Neural progenitor cell (in vitro differentiated cells): ENCODE measurements around the gene FAM53A. TPM values are rescaled to one million over a fixed set of nuclear protein-coding genes. Genes with fewer than 3 reads are reported as not detected.

Source experiments
- DNase-seq: peaks from one replicate; pipeline ENCODE4 v3.0.0-alpha.2; 2016; ENCODE audit warnings: low spot score
- H2AFZ ChIP-seq: fragments of 200-600 bp; sonication (generic); replicated peaks from 2 replicates; pipeline ENCODE4 v1.6.1; 2016; ENCODE audit warnings: antibody characterized with exemption
- H3F3A ChIP-seq: fragments of 200-600 bp; sonication (generic); 2 replicates; pipeline ENCODE4 v1.6.1; 2016; ENCODE audit warnings: antibody characterized with exemption, low read depth
- H3K27ac ChIP-seq: fragments of 200-600 bp; sonication (generic); 2 replicates; pipeline ENCODE4 v1.5.1; 2016; ENCODE audit warnings: mild to moderate bottlenecking
- H3K27me3 ChIP-seq: fragments of 200-600 bp; sonication (generic); 2 replicates; pipeline ENCODE4 v1.6.1; 2016; ENCODE audit warnings: mild to moderate bottlenecking, moderate library complexity
- H3K36me3 ChIP-seq: fragments of 200-600 bp; sonication (generic); 2 replicates; pipeline ENCODE4 v1.5.1; 2016
- H3K4me1 ChIP-seq: fragments of 200-600 bp; sonication (generic); 2 replicates; pipeline ENCODE4 v1.6.1; 2016; ENCODE audit warnings: mixed run types
- H3K4me2 ChIP-seq: fragments of 200-600 bp; sonication (generic); 2 replicates; pipeline ENCODE4 v1.6.1; 2016
- H3K4me3 ChIP-seq: fragments of 200-600 bp; sonication (generic); 2 replicates; pipeline ENCODE4 v1.5.1; 2016
- H3K79me2 ChIP-seq: fragments of 200-600 bp; sonication (generic); 2 replicates; pipeline ENCODE4 v1.6.1; 2016; ENCODE audit warnings: low read depth
- H3K9ac ChIP-seq: fragments of 200-600 bp; sonication (generic); 2 replicates; pipeline ENCODE4 v1.6.1; 2016
- H3K9me3 ChIP-seq: fragments of 200-600 bp; sonication (generic); 2 replicates; pipeline ENCODE4 v1.5.1; 2016; ENCODE audit warnings: low read depth
- H4K20me1 ChIP-seq: fragments of 200-600 bp; sonication (generic); 2 replicates; pipeline ENCODE4 v1.6.1; 2016; ENCODE audit warnings: low read depth
- H3K27ac Mint-ChIP-seq: 3 replicates; pipeline ENCODE4 v1.8.0; 2021; ENCODE audit warnings: mixed read lengths
- H3K27me3 Mint-ChIP-seq: 2 replicates; pipeline ENCODE4 v1.8.0; 2022; ENCODE audit warnings: low read depth, mild to moderate bottlenecking, inconsistent platforms, moderate library complexity, mixed read lengths; ENCODE audit not compliant: insufficient read depth
- H3K36me3 Mint-ChIP-seq: 3 replicates; pipeline ENCODE4 v1.8.0; 2021; ENCODE audit warnings: mixed read lengths
- H3K4me1 Mint-ChIP-seq: 3 replicates; pipeline ENCODE4 v1.8.0; 2021; ENCODE audit warnings: mixed read lengths
- H3K4me3 Mint-ChIP-seq: 3 replicates; pipeline ENCODE4 v1.8.0; 2021; ENCODE audit warnings: mild to moderate bottlenecking, moderate library complexity, mixed read lengths
- H3K9me3 Mint-ChIP-seq: 3 replicates; pipeline ENCODE4 v1.8.0; 2020; ENCODE audit warnings: mixed read lengths
- CTCF ChIP-seq: fragments of 200-600 bp; sonication (generic); IDR thresholded peaks from 2 replicates; pipeline ENCODE4 v1.5.1; 2017; ENCODE audit warnings: antibody characterized with exemption, mild to moderate bottlenecking
- EZH2 ChIP-seq: fragments of 200-600 bp; sonication (generic); IDR thresholded peaks from 2 replicates; pipeline ENCODE4 v1.6.1; 2017; ENCODE audit warnings: antibody characterized with exemption, mild to moderate bottlenecking, moderate library complexity
- EZH2phosphoT487 ChIP-seq: fragments of 200-600 bp; sonication (generic); IDR thresholded peaks from 2 replicates; pipeline ENCODE4 v1.6.1; 2017; ENCODE audit warnings: antibody characterized with exemption
- total RNA-seq: library from RNA; depleted of rRNA; stranded (reverse); fragments of >200 nt; gene quantifications from 2 replicates; pipeline ENCODE4 v1.2.3, GENCODE V29; 2015; ENCODE audit warnings: low replicate concordance

The FAM53A gene
- total RNA-seq, 1 donor from 2014 or later = 3.2 TPM

DNA sequence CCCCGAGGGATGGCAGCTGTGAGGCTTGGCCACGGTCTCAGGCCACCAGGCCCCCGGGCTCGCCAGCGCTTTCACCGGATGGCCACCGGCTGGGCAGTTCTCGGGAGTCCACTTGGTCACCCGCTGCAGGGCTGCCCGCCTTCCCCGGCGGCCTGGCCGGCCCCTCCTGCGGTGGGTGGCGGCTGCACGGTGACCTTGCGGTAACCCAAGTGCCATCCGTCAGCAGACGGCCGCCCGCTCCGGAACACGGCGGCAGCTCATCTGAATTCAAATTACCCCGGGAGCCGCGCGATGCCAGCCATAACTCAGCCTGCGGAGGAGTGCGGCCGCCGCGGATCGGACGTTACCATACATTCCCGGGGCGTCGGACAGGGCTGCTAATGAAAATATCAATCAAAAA lies 60.7 kb downstream of the FAM53A start:
- Histone ChIP-seq H3K9me3 (no peaks in the 10 kb centered on the region), H3K36me3 (no peaks in the 10 kb centered on the region), H3F3A (peaks cover 3% of the 10 kb centered on the region), H3K9ac (no peak overlapping the region), H2AFZ (no peak overlapping the region), H4K20me1 (no peaks in the 10 kb centered on the region), H3K4me2 (no peak overlapping the region), H3K79me2 (no peaks in the 10 kb centered on the region), H3K4me3 (no peak overlapping the region), H3K27me3 (no peaks in the 10 kb centered on the region), H3K4me1 (no peaks in the 10 kb centered on the region), H3K27ac (no peak overlapping the region)
- no peak for DNase-seq
- Mint-ChIP-seq H3K27me3 (peaks cover 6% of the 10 kb centered on the region), H3K4me1 (no peaks in the 10 kb centered on the region), H3K9me3 (peaks cover 7% of the 10 kb centered on the region), H3K36me3 (no peaks in the 10 kb centered on the region), H3K27ac (no peak overlapping the region), H3K4me3 (no peak overlapping the region)
- TF ChIP-seq EZH2phosphoT487 (no peak), EZH2 (no peak), CTCF (no peak)

DNA sequence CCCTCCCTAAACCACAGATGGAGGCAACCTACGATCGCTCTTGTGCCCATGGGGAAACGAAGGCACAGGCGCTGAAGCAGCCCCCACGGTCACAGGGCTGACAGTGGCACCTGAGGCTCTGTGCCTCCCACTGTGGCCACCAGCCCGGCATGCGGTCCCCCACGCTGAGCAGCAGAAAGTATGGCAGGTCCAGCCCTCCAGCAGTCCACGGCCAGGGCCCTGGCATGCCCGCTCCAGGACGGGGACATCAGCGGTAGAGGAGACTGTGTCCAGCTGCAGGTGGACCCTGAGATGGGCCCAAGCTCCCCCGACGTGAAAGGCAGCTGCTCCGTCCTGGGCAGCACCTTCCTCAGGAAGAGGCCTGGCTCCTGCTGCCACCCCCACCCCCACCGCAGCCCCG lies 61.2 kb downstream of the FAM53A start:
- no peak overlapping the region for H3K4me3 ChIP-seq
- Mint-ChIP-seq H3K4me1 (no peaks in the 10 kb centered on the region), H3K27me3 (peaks cover 6% of the 10 kb centered on the region), H3K36me3 (no peaks in the 10 kb centered on the region), H3K27ac (no peak overlapping the region), H3K9me3 (peaks cover 7% of the 10 kb centered on the region), H3K4me3 (no peak overlapping the region)
- TF ChIP-seq EZH2 (no peak), CTCF (no peak), EZH2phosphoT487 (no peak)
- peaks cover 3% of the 10 kb centered on the region for H3F3A ChIP-seq
- no peak overlapping the region for H3K4me2 ChIP-seq
- no peak overlapping the region for H2AFZ ChIP-seq
- H3K79me2 ChIP-seq = no peaks in the 10 kb centered on the region
- H3K9me3 ChIP-seq = no peaks in the 10 kb centered on the region
- H3K9ac ChIP-seq = no peak overlapping the region
- no peaks in the 10 kb centered on the region for H4K20me1 ChIP-seq
- H3K27me3 ChIP-seq = no peaks in the 10 kb centered on the region
- H3K27ac ChIP-seq = no peak overlapping the region
- no peak for DNase-seq
- no peaks in the 10 kb centered on the region for H3K4me1 ChIP-seq
- no peaks in the 10 kb centered on the region for H3K36me3 ChIP-seq

- Histone ChIP-seq H3K9ac (no peak overlapping the region), H2AFZ (no peak overlapping the region), H3F3A (peaks cover 3% of the 10 kb centered on the region), H3K9me3 (no peaks in the 10 kb centered on the region), H4K20me1 (no peaks in the 10 kb centered on the region), H3K4me3 (no peak overlapping the region), H3K36me3 (no peaks in the 10 kb centered on the region), H3K79me2 (no peaks in the 10 kb centered on the region), H3K4me2 (no peak overlapping the region), H3K4me1 (no peaks in the 10 kb centered on the region), H3K27me3 (no peaks in the 10 kb centered on the region), H3K27ac (no peak overlapping the region)
- H3K9me3 Mint-ChIP-seq = peaks cover 7% of the 10 kb centered on the region
- DNase-seq = no peak
- H3K27me3 Mint-ChIP-seq = peaks cover 6% of the 10 kb centered on the region
- no peaks in the 10 kb centered on the region for H3K4me1 Mint-ChIP-seq
- no peak overlapping the region for H3K27ac Mint-ChIP-seq
- no peaks in the 10 kb centered on the region for H3K36me3 Mint-ChIP-seq
- no peak for TF ChIP-seq EZH2
- TF ChIP-seq CTCF = no peak
- TF ChIP-seq EZH2phosphoT487 = no peak
- no peak overlapping the region for H3K4me3 Mint-ChIP-seq
These were observed 61.9 kb downstream of the FAM53A start for GRCh38 chr4:1622238-1622637.
